ENCODE results near the gene EIF2D.

The EIF2D gene

DNA sequence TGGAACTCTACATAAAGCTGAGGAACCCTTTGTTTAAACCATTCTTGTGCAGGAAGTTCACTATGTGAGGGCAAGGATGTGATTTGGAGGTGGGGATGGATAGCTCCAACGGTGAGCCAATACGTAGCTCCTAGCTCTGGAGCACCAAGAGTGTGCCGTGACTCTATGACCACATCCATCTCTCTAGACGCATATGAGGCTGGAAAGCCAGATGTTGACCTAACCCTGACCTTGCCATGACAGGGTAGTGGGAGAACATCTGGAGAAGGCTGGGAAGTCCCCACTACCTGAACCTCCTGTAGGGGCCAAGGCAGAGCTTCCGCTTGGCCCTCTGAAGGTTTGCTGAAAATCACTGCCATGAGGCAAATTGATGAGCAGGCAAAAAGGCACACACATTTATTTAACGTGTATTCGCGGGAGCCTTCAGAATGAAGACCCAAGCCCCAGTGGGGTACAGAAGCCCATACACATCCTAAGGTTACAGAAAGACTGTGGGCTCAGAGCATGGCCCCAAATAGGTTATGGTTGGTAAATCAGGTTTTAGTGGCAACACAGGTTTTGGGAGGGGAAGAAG is 43.4 kb downstream of the EIF2D start:
- TF ChIP-seq, protein P1, sequence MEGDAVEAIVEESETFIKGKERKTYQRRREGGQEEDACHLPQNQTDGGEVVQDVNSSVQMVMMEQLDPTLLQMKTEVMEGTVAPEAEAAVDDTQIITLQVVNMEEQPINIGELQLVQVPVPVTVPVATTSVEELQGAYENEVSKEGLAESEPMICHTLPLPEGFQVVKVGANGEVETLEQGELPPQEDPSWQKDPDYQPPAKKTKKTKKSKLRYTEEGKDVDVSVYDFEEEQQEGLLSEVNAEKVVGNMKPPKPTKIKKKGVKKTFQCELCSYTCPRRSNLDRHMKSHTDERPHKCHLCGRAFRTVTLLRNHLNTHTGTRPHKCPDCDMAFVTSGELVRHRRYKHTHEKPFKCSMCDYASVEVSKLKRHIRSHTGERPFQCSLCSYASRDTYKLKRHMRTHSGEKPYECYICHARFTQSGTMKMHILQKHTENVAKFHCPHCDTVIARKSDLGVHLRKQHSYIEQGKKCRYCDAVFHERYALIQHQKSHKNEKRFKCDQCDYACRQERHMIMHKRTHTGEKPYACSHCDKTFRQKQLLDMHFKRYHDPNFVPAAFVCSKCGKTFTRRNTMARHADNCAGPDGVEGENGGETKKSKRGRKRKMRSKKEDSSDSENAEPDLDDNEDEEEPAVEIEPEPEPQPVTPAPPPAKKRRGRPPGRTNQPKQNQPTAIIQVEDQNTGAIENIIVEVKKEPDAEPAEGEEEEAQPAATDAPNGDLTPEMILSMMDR (conservative IDR thresholded peaks at IDR 0.05; ENCODE audit: low read depth, low read length): no peak
- Histone ChIP-seq H3K4me3 (IDR thresholded peaks at IDR 0.05; ENCODE audit: insufficient read depth, low read depth, low read length) (no peak overlapping the region), H3K27me3 (ENCODE audit: insufficient read depth, low read depth) (no peaks in the 10 kb centered on the region), H3K36me3 (ENCODE audit: insufficient read depth) (peaks cover 3% of the 10 kb centered on the region; the same call in 1 of the 2 replicates), H4K20me1 (ENCODE audit: insufficient read depth) (peaks cover 27% of the 10 kb centered on the region), H2AFZ (ENCODE audit: low read depth) (no peak overlapping the region), H3K4me1 (ENCODE audit: low read depth, poor library complexity, severe bottlenecking) (peaks cover 80% of the 10 kb centered on the region), H3K9ac (no peak overlapping the region), H3K27ac (peak overlapping the region; percentile 26; the same call in 1 of the 2 replicates), H3K79me2 (ENCODE audit: insufficient read depth, low read depth) (peaks cover 100% of the 10 kb centered on the region), H3K4me2 (peak overlapping the region; percentile 98; the same call in 1 of the 2 replicates)

DNA sequence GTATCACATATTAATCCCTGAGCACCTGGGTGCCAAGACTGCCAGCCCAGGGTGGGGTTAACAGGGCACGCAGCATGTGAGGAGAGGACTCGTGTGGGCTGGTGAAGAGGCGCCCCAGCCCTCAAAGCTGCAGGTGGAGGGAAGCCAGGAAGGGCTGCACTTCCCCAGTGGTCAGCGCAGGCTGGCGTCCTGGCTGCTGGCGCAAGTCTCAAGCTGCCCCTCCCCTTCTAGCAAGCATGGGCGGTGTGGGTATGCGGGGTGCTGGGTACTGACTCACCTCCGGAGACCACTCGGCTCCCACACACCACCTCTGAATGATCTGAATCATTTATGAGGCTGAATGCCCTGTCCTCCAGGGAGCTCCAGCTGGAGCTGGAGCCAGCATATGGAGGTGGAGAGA is 44.0 kb downstream of the EIF2D start:
- peaks cover 27% of the 10 kb centered on the region for H4K20me1 ChIP-seq (ENCODE audit: insufficient read depth)
- peaks cover 3% of the 10 kb centered on the region; the same call in 1 of the 2 replicates for H3K36me3 ChIP-seq (ENCODE audit: insufficient read depth)
- peak overlapping the region; percentile 26; the same call in 1 of the 2 replicates for H3K27ac ChIP-seq
- H3K4me1 ChIP-seq (ENCODE audit: low read depth, poor library complexity, severe bottlenecking): peaks cover 86% of the 10 kb centered on the region
- peaks cover 100% of the 10 kb centered on the region for H3K79me2 ChIP-seq (ENCODE audit: insufficient read depth, low read depth)
- no peak overlapping the region for H2AFZ ChIP-seq (ENCODE audit: low read depth)
- TF ChIP-seq, protein P1 (conservative IDR thresholded peaks at IDR 0.05; ENCODE audit: low read depth, low read length): no peak
- H3K9ac ChIP-seq: no peak overlapping the region
- no peak overlapping the region for H3K4me3 ChIP-seq (IDR thresholded peaks at IDR 0.05; ENCODE audit: insufficient read depth, low read depth, low read length)
- H3K27me3 ChIP-seq (ENCODE audit: insufficient read depth, low read depth): no peaks in the 10 kb centered on the region
- H3K4me2 ChIP-seq: peak overlapping the region; percentile 98; the same call in 1 of the 2 replicates

- Histone ChIP-seq H3K27me3 (ENCODE audit: insufficient read depth, low read depth) (no peaks in the 10 kb centered on the region), H3K4me3 (IDR thresholded peaks at IDR 0.05; ENCODE audit: insufficient read depth, low read depth, low read length) (no peak overlapping the region), H2AFZ (ENCODE audit: low read depth) (no peak overlapping the region), H3K4me2 (peak overlapping the region; percentile 98; the same call in 1 of the 2 replicates), H4K20me1 (ENCODE audit: insufficient read depth) (peaks cover 24% of the 10 kb centered on the region), H3K27ac (no peak overlapping the region), H3K79me2 (ENCODE audit: insufficient read depth, low read depth) (peaks cover 92% of the 10 kb centered on the region), H3K4me1 (ENCODE audit: low read depth, poor library complexity, severe bottlenecking) (peaks cover 96% of the 10 kb centered on the region), H3K9ac (no peak overlapping the region), H3K36me3 (ENCODE audit: insufficient read depth) (peaks cover 5% of the 10 kb centered on the region; the same call in 1 of the 2 replicates)
- TF ChIP-seq, protein P1 (conservative IDR thresholded peaks at IDR 0.05; ENCODE audit: low read depth, low read length): no peak
Observed at GRCh38 chr1:206566999-206567398, 45.3 kb downstream of the EIF2D start.

DNA sequence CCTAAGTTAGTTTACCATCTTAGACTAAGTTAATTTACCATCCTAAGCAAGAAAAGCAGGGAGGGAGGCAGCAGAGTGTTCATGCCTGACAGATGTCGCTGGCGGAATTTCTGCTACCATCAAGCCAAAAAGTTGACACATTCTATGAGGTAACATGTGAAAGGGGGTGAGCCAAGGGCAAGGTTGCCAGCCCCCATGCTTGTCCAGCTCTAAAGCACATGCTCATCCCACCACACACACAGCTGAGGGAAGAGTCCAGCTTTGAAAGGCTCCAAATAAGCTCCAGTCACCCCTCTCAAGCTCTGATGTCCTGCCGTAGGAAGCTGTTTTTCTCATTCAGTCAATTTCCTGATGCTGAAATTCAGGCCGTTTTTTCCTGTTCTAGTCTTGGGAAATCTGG is 46.3 kb downstream of the EIF2D start:
- H3K4me1 ChIP-seq (ENCODE audit: low read depth, poor library complexity, severe bottlenecking): peaks cover 98% of the 10 kb centered on the region
- peaks cover 14% of the 10 kb centered on the region for H4K20me1 ChIP-seq (ENCODE audit: insufficient read depth)
- H3K36me3 ChIP-seq (ENCODE audit: insufficient read depth): peaks cover 6% of the 10 kb centered on the region; the same call in 1 of the 2 replicates
- H3K9ac ChIP-seq: no peak overlapping the region
- H3K4me2 ChIP-seq: peak overlapping the region; percentile 98; the same call in 1 of the 2 replicates
- TF ChIP-seq, protein P1 (conservative IDR thresholded peaks at IDR 0.05; ENCODE audit: low read depth, low read length): no peak
- no peaks in the 10 kb centered on the region for H3K27me3 ChIP-seq (ENCODE audit: insufficient read depth, low read depth)
- H3K79me2 ChIP-seq (ENCODE audit: insufficient read depth, low read depth): peaks cover 92% of the 10 kb centered on the region
- no peak overlapping the region for H3K4me3 ChIP-seq (IDR thresholded peaks at IDR 0.05; ENCODE audit: insufficient read depth, low read depth, low read length)
- H2AFZ ChIP-seq (ENCODE audit: low read depth): no peak overlapping the region
- H3K27ac ChIP-seq: no peak overlapping the region
